Amygdala (tissue), 56 donors: ENCODE data around the gene PATE1.
"Not testable (repeated sequence)": the region's sequence is repeated elsewhere in the genome, so short reads cannot be mapped to it uniquely, and the experiment has no call there.

Source experiments
- DNase-seq, 56 donors: peaks; one replicate each; lab custom pipeline; 2025; lab: John Stamatoyannopoulos, UW

Gene PATE1, protein sequence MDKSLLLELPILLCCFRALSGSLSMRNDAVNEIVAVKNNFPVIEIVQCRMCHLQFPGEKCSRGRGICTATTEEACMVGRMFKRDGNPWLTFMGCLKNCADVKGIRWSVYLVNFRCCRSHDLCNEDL

GRCh38 chr11:125745979-125746378, at the start of gene PATE1:
Gene PATE1 (plus strand): TSS chr11:125746279. CDS start chr11:125746305, 26 bp downstream.
- no peak for DNase-seq

GRCh38 chr11:125701018-125701610, 45.0 kb upstream of the PATE1 start:
- no peak for DNase-seq

DNA sequence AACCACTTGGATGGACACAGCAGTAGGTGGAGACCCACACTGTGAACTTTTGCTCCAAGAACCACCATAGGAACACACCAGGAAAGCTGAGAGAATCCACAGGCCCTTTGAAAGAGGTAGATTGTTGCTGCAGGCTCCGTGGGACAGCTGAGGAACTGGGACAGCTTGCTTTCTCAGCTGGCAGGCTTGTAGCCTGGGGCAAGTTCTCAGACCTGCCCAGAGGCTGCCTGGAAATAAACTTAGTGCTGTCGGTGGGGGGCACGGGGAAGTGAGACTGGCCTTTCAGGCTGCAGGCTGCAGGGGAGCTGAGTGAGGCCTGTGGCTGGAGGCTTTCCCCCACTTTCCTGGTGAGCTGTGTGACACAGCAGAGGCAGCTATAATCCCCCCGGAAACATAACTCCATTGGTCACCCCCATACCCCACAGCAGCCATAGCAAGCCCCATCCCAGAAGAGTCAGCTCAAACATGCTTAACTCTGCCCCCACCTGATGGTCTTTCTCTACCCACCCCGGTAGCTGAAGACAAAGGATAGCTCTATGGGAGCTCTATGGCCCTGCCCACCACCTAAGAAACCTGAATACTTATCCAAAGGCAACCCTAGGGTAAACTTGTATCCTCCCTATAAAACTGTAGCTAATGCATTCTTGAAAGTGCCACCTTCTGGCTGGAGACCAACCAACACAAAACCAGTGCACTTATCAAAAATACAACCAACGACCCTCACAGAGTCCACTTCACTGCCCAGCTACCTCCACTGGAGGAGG, 44.0 kb upstream of the PATE1 start:
- DNase-seq, result no peak

GRCh38 chr11:125704686-125705085, 41.4 kb upstream of the PATE1 start:
- DNase-seq, result not testable (repeated sequence)

DNA sequence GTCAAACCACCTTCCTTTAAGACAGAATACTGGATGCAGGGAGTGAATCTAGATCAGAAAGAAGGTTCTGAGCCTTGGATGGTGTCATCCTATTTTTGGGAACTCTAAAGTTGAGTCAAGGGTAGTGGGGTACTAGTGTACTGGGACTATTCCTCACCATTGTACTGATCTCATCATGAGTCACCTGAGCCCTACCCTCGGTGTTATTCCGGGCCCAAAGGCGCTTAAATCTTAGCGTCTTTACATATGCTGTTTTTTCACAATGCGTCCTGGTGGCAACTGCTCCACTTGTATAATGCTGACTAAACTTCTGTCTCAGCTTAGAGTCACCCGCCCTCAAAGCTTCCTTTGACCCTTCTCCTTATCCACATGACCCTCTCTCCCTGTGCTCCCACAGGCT, 25.3 kb upstream of the PATE1 start:
- DNase-seq, result no peak

DNA sequence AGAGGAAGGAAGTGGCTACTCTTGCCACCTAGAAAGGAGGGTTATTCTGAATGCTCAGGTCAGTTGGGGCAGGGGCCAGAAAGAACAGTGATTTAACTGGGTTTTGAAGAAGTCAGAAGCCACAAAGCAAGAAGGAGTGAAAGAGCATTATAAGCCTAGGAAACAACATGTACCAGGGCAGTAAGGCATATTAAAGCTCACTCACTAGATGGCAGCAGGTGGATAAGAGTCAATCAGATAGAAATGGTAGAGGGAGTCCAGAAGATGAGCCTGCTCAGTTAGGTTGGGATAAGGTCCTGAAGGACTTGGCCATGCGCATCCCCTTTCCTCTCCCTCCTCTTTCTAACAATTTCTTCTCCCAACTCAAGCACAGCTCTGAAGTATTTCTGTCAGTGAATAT, 22.0 kb upstream of the PATE1 start:
- no peak for DNase-seq

DNA sequence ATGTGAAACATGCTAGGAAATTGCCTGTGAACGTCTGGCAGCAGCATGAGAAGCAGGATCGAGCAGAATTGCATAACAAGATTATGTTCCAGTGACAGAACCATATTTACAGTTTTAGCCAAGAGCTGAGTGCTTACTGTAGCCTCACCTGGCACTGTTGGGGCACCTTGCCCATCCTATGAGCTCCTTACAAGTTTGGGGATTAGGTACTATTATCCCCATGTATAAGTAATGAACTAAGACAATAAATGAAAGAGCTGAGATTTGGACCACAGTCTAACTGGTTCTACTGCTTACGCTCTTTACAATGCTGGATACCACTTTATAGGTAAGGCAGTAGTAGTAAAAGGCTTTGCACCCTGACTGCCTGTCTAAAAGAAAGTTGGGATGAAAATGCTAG, 17.1 kb upstream of the PATE1 start:
- no peak for DNase-seq

DNA sequence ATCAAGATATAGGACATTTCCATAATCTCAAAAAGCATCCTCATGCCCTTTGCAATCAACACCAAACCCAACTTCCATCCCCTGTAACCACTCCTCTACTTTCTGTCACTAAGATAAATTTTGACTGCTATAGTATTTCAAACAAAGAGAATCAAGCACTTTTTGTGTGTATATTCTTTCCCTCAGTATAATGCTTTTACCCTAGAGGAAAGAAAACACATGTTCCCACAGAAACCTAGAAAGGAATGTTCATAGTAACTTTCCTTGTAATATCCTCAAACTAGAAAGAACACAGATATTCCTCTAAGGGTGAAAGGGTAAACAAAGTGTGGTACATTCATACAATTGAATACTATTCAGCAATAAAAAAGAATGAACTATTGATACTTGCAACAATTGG, 5.5 kb upstream of the PATE1 start:
- DNase-seq, result no peak

GRCh38 chr11:125743681-125744080, 2.4 kb upstream of the PATE1 start:
- DNase-seq, result no peak

DNA sequence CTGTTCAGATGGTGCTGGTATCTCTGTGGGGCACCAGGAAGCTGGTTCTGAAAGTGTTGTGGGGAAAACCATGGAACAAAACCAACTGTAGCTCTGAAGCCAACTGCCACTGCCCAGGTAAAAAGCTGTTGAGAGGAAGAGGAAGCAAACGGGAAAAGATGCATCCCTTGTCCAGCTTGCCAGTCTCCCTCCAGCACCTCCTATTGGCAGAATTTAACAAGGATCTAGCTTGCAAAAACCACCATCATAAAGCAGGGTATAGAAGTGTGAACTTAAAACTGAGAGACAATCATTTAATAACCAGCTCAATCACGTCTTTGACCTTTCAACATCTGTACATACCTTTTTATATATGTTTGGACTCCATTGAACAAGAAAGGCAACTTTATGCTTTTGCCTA, 4.5 kb downstream of the PATE1 start:
- DNase-seq, result no peak

DNA sequence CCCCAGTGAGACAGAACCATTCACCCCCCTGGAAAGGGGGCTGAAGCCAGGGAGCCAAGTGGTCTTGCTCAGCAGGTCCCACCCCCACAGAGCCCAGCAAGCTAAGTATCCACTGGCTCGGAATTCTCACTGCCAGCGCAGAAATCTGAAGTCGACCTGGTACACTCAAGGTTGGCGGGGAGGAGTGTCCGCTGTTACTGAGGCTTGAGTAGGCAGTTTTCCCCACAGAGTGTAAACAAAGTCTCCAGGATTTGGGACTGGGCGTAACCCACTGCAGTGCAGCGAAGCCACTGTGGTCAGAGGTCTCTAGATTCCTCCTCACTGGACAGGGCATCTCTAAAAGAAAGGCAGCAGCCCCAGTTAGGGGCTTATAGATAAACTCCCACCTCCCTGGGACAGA, 10.0 kb downstream of the PATE1 start:
- no peak for DNase-seq

DNA sequence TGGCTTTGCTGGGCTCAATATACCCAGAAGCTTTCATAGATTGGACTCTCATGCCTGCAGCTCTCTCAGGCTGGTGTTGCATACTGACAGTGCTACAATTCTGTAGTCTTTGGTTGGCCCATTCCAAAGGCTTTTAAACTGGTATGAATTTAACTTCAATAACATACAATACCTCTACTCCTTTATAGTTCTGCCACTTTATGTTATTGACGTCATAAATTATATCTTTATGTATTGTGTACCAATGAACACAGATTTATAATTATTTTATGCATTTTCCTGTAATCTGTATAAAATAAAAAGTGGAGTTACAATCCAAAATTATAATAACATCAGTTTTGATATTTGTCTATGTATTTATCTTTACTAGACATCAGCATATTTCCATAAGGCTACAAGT, 16.4 kb downstream of the PATE1 start:
- DNase-seq, result no peak

- DNase-seq, result no peak
These were observed 17.4 kb downstream of the PATE1 start for GRCh38 chr11:125763483-125763882.

DNA sequence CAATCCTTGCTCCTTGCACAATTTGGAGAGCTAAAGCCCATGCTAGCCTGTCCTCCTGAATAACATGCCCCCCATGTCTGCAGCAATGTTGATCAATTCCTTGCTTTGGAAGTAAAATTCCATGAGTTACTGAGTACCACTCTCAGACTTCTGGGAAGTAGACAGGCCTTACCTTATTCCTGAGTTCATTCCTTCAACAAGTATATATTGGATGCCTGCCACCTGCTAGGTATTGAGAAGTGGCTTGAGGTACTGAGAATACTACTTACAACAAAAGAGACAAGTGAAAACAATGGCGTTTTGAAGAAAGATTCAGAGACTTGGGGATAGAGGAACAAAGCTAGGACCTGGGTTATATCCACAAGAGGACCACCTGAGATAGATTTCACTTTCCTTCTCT, 20.2 kb downstream of the PATE1 start:
- DNase-seq, result no peak

- DNase-seq, result no peak
These were observed 22.4 kb downstream of the PATE1 start for GRCh38 chr11:125768336-125769046.

GRCh38 chr11:125770583-125770982, 24.5 kb downstream of the PATE1 start:
- DNase-seq, result no peak

GRCh38 chr11:125772834-125773505, 26.9 kb downstream of the PATE1 start:
- DNase-seq, result no peak

DNA sequence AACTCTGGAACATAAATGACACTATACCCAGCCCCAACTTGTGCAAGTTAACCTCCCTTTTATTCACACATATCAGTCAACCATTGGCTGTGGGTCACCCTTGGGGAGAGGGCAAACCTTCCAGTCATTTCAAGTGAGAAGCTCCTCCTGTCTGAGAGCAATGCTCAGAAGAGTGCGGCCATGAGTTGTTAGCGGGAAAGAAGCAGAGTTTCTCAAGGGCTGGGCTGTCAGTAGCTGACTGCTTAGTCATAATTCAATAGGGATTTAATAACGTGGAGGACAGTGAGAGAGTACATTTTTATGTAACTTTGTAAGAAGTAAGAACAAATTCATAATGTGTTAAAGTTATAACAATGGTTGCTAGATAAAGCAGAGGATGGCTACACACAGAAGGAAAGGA, 27.4 kb downstream of the PATE1 start:
- DNase-seq, result no peak

DNA sequence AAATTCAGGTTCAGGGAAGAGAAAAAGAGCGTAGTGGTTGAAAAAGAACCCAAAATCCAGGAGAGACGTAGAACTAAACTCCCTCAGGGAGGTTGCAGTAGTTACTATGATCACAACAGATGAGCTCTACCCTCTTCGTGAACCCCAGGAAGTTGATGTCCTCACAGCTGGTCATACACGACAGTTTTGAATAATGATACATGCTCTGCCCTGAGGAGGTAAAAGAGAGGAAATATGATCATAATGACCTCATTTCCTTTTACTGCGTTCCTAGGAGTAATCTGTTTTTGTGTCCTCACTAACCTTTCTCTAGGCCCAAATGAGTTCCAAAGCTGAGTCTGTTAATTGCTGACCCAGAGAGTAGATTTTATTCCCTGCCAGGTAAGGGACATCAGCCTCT, 31.2 kb downstream of the PATE1 start:
- DNase-seq, result no peak

DNA sequence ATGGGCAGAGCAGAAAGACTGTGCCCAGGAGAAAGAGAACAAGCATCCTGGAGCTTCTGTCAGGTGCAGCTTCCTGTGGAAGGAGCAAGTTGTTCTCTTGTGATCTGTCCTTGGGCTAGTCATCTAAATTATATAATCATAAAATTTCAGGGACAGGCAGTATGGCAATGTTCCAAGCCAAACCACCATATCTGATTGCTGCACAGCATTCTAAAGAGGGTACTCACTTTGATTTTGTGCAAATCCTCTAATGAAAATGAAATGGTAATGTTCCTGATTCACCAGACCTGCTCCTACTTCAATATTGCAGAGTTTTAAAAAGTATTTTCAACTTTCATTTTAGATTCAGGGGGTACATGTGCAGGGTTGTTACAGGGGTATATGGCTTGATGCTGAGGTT, 32.6 kb downstream of the PATE1 start, which contains the start of gene PATE2:
TSS of gene PATE2 (minus strand) at position 101 of the 400 bp plus-strand sequence. CDS start at position 46, 55 bp downstream.
- DNase-seq, result no peak

DNA sequence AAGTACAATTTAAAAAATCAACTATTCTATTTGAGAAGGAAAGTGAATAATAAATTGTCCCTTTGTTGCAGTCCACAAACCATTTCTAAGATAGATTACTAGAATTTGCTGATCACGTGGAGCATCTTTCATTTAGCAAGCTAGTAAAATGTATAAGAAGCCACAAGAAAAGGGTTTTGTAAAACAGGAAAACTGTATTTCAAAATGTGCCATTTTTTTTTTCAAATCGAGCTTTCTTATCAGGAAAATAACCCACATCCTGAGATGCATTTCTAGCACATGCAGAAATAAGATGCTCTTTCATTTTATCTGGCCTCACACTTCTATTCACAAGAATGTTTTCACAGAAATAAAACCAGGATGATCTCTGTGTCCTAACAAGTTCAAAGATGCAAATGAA, 38.6 kb downstream of the PATE1 start:
- DNase-seq, result no peak
